Measurements from ENCODE around the gene TLE1.

TLE1 gene

DNA sequence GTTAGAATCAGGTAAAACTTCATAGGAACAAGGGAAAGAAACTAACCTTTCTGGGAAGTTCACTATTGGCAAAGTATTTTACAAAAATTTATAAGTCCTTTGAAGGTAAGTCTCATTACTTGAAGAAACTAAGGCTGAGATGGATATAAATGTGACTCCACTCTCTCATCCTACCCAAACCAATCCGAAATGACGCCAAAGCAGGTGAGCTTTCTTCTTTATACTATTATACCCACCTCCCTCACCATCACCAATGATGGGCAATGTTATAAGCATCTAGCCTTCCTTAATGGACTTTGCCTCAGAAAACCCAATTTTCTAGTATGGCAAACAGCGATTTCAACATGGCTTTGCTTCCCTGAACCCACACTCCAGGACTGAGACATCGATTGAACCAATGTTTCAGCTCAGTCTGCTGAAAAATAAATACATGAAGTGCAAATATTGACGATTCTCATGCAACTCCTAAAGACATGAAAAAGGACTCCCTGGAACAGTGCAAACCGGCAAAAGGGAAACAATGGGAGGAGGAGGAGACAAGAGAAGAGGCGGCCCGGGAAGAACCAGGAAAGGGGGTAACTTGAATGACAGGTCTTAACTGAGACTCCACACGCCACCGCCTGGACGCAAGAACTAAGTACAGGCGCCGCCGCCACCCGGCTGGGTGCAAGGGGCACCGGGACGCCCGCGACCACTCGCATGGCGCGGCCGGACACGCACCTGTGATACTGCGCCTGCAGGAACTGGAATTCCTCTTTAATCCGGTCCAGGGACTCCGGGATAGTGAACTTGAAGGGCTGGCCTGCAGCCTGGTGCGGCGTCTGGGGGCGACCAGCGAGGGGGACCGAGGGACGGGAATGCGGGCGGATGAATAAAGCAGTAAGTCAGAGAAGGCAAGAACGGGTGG, 2.5 kb downstream of the TLE1 start:
- DNase-seq (ENCODE audit: low read depth in 3 of 3), result no peak

DNA sequence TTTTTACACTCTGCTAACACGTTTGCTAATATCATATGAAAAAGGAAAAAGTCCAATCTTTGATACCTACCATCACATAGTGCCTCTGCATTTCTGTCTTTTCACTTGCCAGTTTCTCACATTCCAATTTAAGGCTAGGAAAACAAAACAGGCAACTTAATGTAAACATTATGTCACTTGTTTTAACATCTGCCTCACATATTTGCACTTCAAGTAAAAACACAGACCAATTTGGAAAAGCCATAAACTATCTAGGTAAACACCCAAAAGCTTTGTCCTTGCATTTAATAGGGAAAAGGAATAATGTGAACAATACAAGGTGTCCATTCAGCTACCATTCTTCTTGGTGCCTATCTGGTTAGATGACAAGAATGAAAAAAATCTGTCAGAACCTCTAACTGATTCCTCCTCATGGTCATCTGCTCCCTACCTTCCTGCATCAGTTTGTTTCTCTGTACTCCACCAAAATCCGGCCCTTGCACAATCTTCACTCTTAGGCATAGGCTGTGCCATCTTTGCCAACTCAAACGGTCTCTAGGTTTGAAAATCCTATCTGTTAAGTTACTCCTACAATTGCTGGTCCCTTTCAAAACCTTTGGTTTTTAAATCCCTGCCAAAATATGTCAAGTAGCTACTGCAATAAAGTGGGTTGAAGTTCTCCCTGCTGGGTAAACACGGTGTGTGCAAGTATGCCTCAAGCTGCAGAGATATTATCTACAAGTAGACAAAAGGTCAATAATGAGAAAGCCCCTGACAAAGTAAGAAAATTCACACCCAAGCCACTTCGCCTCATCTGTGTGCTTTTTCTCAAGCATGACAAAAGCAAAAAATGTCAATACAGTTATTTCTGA, 3.4 kb downstream of the TLE1 start:
- DNase-seq (ENCODE audit: low read depth in 3 of 3), result no peak

DNA sequence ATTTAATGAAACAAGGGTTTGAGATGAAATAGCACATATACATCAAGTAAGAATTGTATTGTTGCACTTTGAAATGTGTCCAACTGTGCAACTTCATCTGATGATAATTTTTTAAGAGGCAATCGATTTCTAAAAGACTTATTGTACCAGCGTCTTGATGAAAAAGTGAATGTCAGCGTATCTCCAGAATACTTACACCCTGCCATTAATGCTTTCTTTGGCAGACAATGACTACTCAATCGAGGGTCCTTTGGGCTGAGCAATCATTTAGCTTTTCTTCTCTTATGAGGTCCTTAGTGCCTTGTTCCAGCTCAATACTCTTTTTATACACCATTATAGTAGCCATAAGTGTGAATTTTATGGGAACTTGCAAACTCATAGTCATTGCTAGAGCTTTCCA, 4.7 kb downstream of the TLE1 start:
- DNase-seq (ENCODE audit: low read depth in 3 of 3), result no peak

DNA sequence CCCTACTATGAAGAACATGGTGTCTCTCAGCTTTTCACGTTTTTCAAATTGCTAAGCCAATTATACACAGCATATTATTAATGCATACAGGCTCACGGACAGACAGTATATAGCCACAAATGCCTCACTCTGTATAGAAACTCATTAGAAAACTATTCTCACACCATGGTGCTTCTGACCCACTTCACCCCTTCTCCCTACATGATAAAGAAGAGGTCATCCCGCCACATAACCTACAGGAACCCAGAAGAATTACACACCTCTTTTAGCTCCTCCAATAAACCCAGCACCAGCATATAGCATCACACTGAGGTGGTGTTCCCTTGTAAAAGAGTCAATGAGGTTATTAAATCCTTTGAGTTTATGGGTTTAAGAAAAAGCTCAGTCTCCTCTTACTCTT, 5.6 kb downstream of the TLE1 start:
- no peak for DNase-seq (ENCODE audit: low read depth in 3 of 3)

DNA sequence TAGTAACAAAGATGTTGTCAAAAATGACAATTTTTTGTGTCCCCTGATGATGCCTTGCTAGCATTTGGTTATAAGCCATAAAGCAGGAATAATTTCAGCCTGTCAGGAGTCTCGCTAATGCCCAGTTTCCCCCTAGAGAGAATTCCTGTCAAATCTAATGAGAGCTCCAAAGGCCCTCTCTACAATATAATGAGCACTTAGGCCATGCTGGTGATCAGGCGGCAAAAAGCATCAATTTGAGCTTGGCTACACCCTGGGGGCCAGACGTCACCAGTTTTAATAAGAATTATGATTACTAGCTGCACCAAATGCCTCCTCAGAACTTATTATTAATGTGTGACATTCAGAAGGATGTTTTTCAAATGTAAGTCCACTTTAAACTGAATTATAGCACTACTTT, 6.1 kb downstream of the TLE1 start:
- no peak for DNase-seq (ENCODE audit: low read depth in 3 of 3)

DNA sequence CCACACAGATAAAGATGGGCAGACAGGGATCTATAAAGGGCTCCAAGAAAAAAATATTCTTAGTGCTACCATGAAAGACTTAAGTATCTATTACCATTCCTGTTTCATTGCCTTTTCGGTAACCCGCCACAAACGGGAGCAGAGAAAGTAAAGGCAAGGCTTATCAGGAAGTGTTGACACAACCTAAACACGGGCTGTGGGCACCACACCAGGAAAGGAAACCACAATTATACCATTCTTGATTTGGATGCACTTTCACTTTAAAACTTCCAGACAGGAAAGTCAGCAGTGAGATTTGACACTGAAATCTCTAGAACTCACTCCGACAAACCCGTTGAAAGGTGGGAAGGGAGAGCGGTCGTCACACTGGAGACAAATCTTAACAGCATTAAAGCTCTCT, 6.5 kb downstream of the TLE1 start:
- DNase-seq (ENCODE audit: low read depth in 3 of 3), result no peak

DNA sequence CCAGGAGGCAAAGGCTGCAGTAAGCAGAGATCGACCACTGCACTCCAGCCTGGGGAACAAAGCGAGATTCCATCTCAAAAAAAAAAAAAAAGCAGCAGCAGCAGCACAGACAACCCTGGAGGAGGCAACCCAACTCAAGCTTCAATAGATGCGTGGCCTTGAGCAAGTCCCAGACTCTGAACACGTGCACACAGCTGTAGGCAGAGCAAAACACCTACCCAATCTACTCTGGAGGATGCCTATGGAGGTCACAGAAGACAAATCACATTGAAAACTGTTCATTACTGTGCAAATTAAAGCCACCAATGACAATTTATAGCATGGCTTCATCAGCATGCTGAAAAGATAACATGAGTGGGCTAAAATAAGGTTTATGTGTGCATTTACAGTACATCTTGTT, 7.2 kb downstream of the TLE1 start:
- no peak for DNase-seq (ENCODE audit: low read depth in 3 of 3)

DNA sequence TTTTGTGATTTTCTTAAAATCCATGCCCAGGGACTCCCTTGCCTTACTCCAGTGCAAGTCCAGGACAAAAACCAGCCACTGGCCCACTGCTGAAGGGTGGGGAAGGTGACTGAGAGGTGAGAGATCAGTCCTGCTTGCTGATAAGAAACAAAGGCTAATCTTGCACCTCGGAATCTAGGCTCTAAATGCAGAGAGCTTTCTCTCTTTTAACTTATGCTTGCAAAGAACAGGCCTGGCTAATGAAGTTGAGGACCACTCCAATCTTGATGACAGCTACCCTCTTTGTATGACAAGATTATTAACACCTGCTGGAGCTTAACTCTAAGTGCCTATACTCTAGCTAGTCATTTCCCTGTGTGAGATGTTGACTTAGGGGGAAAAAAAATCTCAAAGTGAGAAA, 8.8 kb downstream of the TLE1 start:
- DNase-seq (ENCODE audit: low read depth in 3 of 3), result no peak

DNA sequence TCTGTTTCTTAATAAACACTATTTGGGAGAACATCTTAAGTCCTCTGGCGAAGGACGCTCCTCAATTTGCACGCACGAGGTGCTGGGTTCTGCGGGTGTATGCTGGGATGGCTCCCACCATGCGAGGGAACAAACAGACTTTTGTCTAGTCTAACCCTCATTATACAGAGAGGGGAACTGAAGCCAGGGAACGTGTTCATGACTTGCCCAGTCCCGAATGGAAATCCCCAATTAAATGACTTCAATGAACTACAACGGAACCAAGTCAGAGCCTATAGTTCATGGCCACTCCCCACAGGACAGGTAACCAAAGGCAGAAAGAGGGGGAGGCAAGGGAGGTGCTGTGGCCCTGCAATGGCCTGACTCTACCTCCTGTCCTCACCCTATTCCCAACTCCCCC, 9.3 kb downstream of the TLE1 start:
- DNase-seq (ENCODE audit: low read depth in 3 of 3), result no peak

DNA sequence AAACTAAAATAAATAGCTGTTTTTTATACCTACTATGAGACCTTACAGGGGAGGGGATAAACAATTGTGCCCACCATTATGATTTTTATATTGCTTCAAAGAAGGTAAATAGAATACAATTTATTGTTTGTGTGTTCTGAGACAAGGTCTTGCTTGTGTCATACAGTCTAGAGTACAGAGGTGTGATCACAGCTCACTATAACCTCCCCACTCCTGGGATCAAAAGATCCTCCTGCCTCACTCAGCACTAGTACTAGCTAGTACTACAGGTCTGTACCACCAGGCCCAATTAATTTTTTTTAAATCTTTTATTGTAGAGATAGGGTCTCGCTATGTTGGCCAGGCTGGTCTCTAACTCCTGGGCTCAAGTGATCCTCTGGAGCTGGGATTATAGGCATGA, 11.3 kb downstream of the TLE1 start:
- no peak for DNase-seq (ENCODE audit: low read depth in 3 of 3)

DNA sequence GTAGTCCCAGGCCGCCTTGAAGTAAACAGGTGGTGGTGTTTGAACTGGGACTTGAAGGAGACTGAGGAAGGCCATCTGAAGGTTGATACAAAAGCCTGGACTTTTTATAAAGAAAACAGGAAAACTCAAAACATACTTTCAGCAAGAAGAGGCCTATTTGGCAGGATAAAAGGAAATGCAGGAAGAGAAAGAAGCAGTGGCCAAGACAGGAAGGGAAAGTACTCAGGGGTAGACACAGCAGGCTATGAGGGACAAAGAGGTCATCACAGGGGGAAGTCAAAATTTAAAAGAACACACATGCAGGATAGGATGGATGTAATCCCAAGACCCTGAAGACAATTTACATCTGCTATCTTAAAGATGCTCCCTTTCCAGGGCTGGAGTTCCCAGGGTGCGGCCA, 13.0 kb downstream of the TLE1 start:
- no peak for DNase-seq (ENCODE audit: low read depth in 3 of 3)

DNA sequence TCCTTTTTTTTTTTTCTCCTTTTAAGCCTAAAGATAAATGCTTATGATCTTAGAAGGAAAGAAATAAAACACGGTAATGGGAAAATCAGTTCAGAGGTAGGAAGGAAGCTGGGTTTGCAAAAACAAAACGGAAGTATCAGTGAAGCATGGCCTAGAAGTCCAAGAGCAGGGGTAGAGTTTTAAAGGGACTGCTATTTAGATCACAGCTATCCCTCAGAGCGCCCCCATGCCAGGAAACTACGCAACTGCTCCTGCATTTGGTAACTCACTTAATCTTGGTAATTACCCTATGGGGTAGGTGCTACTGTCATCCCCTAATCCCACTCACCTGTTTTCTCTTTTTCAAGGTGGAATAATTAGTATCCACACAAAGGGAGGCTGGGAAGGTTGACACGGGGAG, 16.0 kb downstream of the TLE1 start:
- no peak for DNase-seq (ENCODE audit: low read depth in 3 of 3)

DNA sequence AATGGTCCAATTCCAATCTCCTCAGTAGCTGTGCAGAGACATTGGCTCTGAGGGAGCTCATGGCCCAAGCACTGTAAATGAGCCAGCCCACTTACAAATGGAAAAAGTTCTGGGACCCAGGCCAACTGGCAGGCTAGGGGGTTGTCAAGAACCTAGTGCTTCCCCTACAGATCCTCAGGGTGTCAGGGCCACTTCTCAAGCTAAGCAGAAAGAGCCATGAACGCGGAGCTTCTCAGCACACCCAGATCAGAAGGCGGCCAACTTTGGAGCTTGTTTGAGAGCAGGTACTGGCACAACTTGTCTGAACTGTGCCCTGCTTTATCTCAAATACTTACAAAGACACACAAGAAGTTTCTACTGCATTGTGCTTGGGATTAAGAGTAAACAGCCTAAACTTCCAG, 17.5 kb downstream of the TLE1 start:
- DNase-seq (ENCODE audit: low read depth in 3 of 3), result no peak

DNA sequence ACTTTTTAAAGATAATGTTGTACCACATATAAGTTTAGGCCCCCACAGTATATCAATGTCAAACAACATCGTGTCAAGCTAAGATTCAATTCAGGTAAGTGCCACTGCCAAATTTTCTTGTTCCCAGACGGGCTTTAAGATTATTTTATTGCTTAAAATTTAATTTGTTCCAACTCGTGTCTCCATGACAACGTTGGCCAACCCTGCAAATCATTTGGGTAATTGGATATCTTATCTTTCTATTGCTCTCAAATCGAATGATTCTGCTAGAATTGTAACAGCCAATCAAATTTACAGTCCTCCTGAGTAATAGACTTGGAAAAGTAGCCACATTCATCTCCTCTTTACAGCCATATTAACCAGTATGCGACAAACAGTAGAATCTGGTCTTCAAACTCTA, 19.5 kb downstream of the TLE1 start:
- no peak for DNase-seq (ENCODE audit: low read depth in 3 of 3)

DNA sequence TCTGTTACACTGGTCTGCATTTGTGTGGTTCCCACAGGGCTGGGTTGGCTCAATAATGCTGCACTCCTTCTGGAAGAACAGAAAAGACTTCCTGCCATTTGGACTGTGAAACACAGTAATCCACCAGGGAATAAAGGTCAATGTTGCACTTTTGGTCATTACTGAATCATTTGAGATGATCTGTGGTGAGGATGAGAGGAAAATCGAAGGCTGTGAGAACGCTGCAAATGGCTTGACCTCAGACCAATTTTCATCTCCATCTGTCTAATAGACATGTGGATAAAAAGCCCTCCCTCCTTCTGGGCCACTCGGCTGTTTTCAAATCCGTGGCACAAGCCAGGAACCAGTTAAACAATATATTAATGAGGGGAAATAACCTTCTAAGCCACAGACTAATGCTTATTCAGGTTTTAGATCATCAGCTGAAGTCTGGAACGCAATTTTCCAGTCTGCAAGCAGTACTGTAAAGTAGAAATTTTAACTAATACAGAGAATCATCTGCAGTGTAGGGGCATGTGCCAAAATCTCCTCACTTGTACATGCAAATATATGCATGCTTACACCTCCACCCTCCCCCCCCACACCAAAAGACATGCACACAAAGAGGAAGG, 20.2 kb downstream of the TLE1 start:
- DNase-seq (ENCODE audit: low read depth in 3 of 3), result no peak

DNA sequence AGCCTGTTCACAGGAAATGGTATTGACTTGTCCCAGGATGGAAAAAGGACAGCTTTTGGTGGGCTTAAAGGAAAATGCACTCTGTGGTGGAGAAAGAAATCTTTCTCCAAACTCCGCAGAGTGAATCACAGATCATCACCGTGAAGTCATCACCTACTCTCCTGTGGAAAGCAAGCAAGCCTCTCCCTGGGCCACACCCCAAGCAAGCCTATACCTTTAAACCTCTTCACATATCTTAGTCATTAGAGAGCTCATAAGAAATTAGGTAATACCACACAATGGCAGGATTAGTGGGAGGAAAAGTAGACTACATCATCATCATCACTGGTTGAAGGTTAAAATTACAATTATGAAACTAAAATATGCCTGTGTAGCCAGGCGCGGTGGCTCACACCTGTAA, 23.2 kb downstream of the TLE1 start:
- no peak for DNase-seq (ENCODE audit: low read depth in 3 of 3)

DNA sequence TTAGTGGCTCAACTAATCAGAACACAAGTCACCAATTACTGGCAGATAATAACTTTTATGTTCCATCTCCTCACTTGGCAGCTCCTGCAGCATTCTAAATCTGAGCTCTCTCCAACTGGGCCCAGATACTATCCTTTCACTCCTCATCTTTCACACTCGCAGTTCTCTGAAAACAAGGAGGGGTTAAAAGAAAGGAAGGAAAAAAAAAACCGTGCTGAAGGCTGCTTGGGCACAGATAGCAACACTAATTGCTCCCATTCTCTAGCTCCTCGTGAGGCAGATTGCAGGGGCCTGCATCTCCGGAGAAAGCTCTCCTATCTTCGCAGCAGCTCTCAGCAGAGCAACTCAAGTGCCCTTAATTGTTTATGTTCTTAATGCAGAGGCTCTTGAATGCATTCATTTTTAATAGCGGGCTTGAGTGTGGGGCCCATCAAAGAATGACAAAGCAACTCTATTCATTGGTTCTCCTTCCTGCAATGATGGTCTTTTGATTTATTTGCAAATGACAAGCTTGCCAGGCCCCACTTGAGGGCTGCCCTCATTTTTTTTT, 23.9 kb downstream of the TLE1 start:
- DNase-seq (ENCODE audit: low read depth in 3 of 3), result no peak

DNA sequence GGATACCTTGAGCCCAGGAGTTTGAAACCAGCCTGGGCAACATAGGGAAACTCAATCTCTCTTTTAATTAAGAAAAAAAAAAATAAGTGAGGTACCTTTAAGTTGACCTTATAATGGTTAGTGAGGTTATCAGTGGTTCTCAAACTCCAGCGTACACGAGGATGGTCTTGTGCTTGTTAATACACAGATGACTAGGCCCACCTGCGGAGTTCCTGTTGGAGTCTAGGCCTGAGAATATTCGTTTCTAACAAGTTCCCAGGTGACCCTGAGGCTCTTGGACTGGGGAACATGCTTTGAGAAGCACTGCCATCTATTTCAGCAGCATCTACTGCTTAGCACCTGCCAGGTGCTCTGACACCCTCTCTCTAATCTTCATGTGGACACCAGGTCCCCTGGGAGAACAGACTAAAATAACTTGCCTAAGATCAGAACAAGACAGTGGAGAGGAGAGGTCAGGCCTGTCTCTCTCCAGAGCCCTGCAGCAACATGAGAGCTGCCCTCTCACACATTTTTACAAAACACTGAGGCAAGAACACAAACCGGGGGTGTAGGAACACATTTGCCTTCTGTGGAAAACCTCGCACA, 24.6 kb downstream of the TLE1 start:
- no peak for DNase-seq (ENCODE audit: low read depth in 3 of 3)

DNA sequence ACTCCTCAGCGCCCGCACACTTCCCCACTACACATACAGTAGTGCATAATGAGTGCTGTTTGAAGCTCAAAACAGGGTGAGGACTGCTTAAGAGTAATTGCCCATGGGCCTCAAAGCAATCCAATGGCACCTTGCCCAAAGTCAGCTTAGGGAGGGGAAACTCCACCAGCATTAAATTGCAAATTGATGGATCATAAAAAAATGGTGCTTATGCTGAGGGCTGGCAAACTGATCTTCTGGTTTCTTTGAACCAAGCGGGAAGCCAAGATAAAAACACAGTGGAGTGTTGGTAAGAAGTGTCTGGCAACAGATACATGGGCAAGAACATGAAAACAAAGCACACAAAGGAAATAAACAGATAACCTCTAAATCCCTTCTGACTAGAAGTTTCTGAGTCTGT, 28.0 kb downstream of the TLE1 start:
- DNase-seq (ENCODE audit: low read depth in 3 of 3), result no peak

DNA sequence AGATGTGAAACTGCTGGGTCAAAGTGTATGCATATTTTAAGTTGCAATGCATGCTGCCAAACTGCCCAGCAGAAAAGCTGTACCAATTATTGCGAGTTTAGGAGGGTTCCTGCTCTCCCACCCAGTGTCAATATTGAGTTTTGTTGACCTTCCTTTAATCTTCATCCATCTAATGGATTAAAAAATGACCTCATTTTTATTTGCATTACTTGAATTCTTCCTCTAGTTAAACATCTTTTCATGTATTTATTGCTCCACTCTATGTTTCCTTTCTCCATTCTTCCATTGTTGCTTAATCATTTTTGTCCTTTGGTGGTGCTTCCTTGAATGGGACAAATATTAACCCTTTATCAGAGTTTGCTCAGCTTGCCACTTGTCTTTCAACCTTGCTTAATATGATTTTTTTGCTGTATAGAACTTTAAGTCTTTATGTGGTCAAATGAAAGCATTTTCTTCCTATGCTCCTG, 32.4 kb downstream of the TLE1 start:
- no peak for DNase-seq (ENCODE audit: low read depth in 3 of 3)

DNA sequence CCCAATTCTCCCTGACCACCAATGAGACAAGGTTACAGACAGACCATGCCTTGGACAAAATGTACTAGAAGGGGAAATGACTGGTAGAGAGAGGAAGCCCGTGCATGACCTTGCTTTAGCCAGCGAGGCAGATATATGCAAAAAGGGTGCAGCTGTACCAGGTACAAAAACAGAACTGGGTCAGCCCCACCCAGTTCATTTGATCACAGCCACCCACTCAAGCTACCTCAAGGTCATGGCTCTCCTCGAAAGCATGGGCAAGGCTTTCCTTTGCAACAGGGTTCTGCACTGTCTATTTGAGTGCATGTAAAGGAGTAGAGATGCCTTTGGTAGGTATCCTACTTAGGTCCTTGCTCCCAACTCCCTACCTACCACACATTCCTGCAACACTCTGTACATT, 33.3 kb downstream of the TLE1 start:
- no peak for DNase-seq (ENCODE audit: low read depth in 3 of 3)

DNA sequence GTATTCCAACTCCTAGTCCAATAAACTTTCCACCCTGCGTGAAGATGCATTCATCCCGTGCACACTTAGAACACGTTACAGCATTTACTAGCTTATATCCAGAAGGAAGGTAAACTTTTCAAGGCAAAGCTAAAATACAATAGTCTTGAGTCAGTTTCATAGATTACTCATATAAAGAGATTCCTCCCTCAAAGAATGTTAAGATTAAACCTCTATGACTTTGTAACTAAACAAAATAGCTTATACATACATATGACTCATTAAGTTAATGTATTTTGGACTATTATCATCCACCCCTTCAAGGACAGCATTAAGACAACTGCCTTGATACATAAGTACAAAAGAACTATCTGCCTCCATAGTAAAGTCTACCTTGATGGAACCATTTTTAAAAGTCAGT, 36.1 kb downstream of the TLE1 start:
- DNase-seq (ENCODE audit: low read depth in 3 of 3), result no peak
